MCF 10A (cell line): Measurements from ENCODE around the gene LRRFIP1. TPM values are rescaled to one million over a fixed set of nuclear protein-coding genes. Genes with fewer than 3 reads are reported as not detected.

Source experiments
- BruUV-seq: library from RNA; stranded (reverse); fragments of 400-500 nt; replicated peaks from 2 replicates; lab custom pipeline; 2021; lab: Mats Ljungman, UMichigan
- CTCF ChIA-PET: fragments of 300-600 bp; sonication (Branson Sonifier 250); formaldehyde crosslinking; extraction: SDS; loops from one replicate; lab custom pipeline; 2021; ENCODE audit warnings: antibody characterized with exemption, inconsistent platforms; lab: Yijun Ruan, JAX
- POLR2A ChIA-PET: fragments of 300-600, 350-650 bp; sonication (Branson Sonifier 250); formaldehyde crosslinking; extraction: SDS; loops from one replicate; lab custom pipeline; 2020; ENCODE audit warnings: antibody characterized with exemption, inconsistent platforms; lab: Yijun Ruan, JAX
- DNase-seq: peaks from one replicate; pipeline ENCODE4 v3.0.0-alpha.2; 2018; ENCODE audit not compliant: unreplicated experiment
- H3K27ac Mint-ChIP-seq: one replicate; pipeline ENCODE4 v1.8.0; 2022; ENCODE audit warnings: mild to moderate bottlenecking, low read depth, mixed read lengths; ENCODE audit not compliant: unreplicated experiment
- H3K27me3 Mint-ChIP-seq: one replicate; pipeline ENCODE4 v1.8.0; 2022; ENCODE audit warnings: mixed read lengths; ENCODE audit not compliant: insufficient read depth, unreplicated experiment
- H3K36me3 Mint-ChIP-seq: one replicate; pipeline ENCODE4 v1.8.0; 2022; ENCODE audit warnings: mild to moderate bottlenecking, moderate library complexity, mixed read lengths; ENCODE audit not compliant: insufficient read depth, unreplicated experiment
- H3K4me1 Mint-ChIP-seq: one replicate; pipeline ENCODE4 v1.8.0; 2022; ENCODE audit warnings: mixed read lengths; ENCODE audit not compliant: insufficient read depth, unreplicated experiment
- H3K4me3 Mint-ChIP-seq: one replicate; pipeline ENCODE4 v1.8.0; 2022; ENCODE audit warnings: mild to moderate bottlenecking, moderate library complexity, mixed read lengths; ENCODE audit not compliant: unreplicated experiment
- H3K9me3 Mint-ChIP-seq: one replicate; pipeline ENCODE4 v1.8.0; 2022; ENCODE audit warnings: mixed read lengths; ENCODE audit not compliant: unreplicated experiment
- CTCF ChIP-seq: fragments of 200-600 bp; IDR thresholded peaks from one replicate; pipeline ENCODE4 v1.8.0; 2022; ENCODE audit warnings: antibody characterized with exemption, mild to moderate bottlenecking; ENCODE audit not compliant: unreplicated experiment
- intact Hi-C: fragments of 100-400 bp; cut with micrococcal nuclease; formaldehyde crosslinking; loops from 2 replicates; pipeline ENCODE4 v1.14.1; 2022
- total RNA-seq: library from RNA; stranded (reverse); gene quantifications from 2 replicates; pipeline ENCODE4 v1.2.3, GENCODE V29; 2022

Gene LRRFIP1
- total RNA-seq, 1 experiment from 2014 or later: 197 TPM

- CTCF ChIA-PET: no interaction called here
Observed at GRCh38 chr2:237798236-237799059, 171.1 kb downstream of the LRRFIP1 start, which contains the start of gene RBM44. Gene RBM44 (plus strand): TSS chr2:237798779. CDS start chr2:237813610, 14,831 bp downstream.

GRCh38 chr2:237799060-237799428, 171.7 kb downstream of the LRRFIP1 start:
- Mint-ChIP-seq H3K27me3 (no peaks in the 10 kb centered on the region), H3K36me3 (no peaks in the 10 kb centered on the region), H3K27ac (no peak overlapping the region), H3K9me3 (no peaks in the 10 kb centered on the region), H3K4me1 (no peaks in the 10 kb centered on the region), H3K4me3 (no peak overlapping the region)
- TF ChIP-seq CTCF: no peak
- no peak for DNase-seq
- ChIA-PET POLR2A (no interaction called here), CTCF (no interaction called here)
- intact Hi-C loops: no loop called here
- no TSS peak for BruUV-seq

More at GRCh38 chr2:237798236-237799059, 171.1 kb downstream of the LRRFIP1 start, which contains the start of gene RBM44:
- intact Hi-C loops: no loop called here
- H3K27ac Mint-ChIP-seq: no peak within 1 kb of the TSS
- H3K9me3 Mint-ChIP-seq: no peaks in the 10 kb centered on the region
- no peaks in the 10 kb centered on the region for H3K27me3 Mint-ChIP-seq
- no peaks in the 10 kb centered on the region for H3K36me3 Mint-ChIP-seq
- DNase-seq: no peak
- H3K4me3 Mint-ChIP-seq: no peak within 1 kb of the TSS
- H3K4me1 Mint-ChIP-seq: no peaks in the 10 kb centered on the region
- TF ChIP-seq CTCF: no peak
- POLR2A ChIA-PET: no interaction called here
- no TSS peak for BruUV-seq

GRCh38 chr2:237801466-237801865, 174.1 kb downstream of the LRRFIP1 start:
- POLR2A ChIA-PET: no interaction called here
- intact Hi-C loops: no loop called here
- H3K4me1 Mint-ChIP-seq: no peaks in the 10 kb centered on the region
- H3K9me3 Mint-ChIP-seq: no peaks in the 10 kb centered on the region
- DNase-seq: no peak
- BruUV-seq: no TSS peak
- no peak overlapping the region for H3K27ac Mint-ChIP-seq
- no peak for TF ChIP-seq CTCF
- H3K36me3 Mint-ChIP-seq: no peaks in the 10 kb centered on the region
- CTCF ChIA-PET: interaction anchor here (1.1 kb wide), 1 partner anchor 27 kb away, joined by 4 read pairs; no protein-coding TSS in a partner anchor
- no peak overlapping the region for H3K4me3 Mint-ChIP-seq
- H3K27me3 Mint-ChIP-seq: no peaks in the 10 kb centered on the region

- no peak overlapping the region for H3K27ac Mint-ChIP-seq
- no peak overlapping the region for H3K4me3 Mint-ChIP-seq
- H3K4me1 Mint-ChIP-seq: no peaks in the 10 kb centered on the region
- BruUV-seq: no TSS peak
- peaks cover 7% of the 10 kb centered on the region for H3K9me3 Mint-ChIP-seq
- ChIA-PET CTCF (no interaction called here), POLR2A (interaction anchor here (0.7 kb wide), 1 partner anchor 16 kb away, joined by 3 read pairs; no protein-coding TSS in a partner anchor)
- no peaks in the 10 kb centered on the region for H3K36me3 Mint-ChIP-seq
- TF ChIP-seq CTCF: no peak
- peaks cover 27% of the 10 kb centered on the region for H3K27me3 Mint-ChIP-seq
- no peak for DNase-seq
- intact Hi-C loops: no loop called here
Observed at GRCh38 chr2:237806334-237806733, 178.9 kb downstream of the LRRFIP1 start.
